ENCODE measurements around the gene GJB6. TPM values are rescaled to one million over a fixed set of nuclear protein-coding genes. Genes with fewer than 3 reads are reported as not detected.

Gene GJB6
- total RNA-seq, 1 donor from 2014 or later: not detected

DNA sequence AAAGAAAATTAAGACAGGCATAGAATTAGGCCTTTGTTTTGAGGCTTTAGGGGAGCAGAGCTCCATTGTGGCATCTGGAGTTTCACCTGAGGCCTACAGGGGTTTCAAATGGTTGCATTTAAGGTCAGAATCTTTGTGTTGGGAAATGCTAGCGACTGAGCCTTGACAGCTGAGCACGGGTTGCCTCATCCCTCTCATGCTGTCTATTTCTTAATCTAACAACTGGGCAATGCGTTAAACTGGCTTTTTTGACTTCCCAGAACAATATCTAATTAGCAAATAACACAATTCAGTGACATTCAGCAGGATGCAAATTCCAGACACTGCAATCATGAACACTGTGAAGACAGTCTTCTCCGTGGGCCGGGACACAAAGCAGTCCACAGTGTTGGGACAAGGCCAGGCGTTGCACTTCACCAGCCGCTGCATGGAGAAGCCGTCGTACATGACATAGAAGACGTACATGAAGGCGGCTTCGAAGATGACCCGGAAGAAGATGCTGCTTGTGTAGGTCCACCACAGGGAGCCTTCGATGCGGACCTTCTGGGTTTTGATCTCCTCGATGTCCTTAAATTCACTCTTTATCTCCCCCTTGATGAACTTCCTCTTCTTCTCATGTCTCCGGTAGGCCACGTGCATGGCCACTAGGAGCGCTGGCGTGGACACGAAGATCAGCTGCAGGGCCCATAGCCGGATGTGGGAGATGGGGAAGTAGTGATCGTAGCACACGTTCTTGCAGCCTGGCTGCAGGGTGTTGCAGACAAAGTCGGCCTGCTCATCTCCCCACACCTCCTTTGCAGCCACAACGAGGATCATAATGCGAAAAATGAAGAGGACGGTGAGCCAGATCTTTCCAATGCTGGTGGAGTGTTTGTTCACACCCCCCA, 43.2 kb downstream of the GJB6 start:
- DNase-seq (ENCODE audit: low read depth): no peak
- TF ChIP-seq, protein P1, sequence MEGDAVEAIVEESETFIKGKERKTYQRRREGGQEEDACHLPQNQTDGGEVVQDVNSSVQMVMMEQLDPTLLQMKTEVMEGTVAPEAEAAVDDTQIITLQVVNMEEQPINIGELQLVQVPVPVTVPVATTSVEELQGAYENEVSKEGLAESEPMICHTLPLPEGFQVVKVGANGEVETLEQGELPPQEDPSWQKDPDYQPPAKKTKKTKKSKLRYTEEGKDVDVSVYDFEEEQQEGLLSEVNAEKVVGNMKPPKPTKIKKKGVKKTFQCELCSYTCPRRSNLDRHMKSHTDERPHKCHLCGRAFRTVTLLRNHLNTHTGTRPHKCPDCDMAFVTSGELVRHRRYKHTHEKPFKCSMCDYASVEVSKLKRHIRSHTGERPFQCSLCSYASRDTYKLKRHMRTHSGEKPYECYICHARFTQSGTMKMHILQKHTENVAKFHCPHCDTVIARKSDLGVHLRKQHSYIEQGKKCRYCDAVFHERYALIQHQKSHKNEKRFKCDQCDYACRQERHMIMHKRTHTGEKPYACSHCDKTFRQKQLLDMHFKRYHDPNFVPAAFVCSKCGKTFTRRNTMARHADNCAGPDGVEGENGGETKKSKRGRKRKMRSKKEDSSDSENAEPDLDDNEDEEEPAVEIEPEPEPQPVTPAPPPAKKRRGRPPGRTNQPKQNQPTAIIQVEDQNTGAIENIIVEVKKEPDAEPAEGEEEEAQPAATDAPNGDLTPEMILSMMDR (conservative IDR thresholded peaks at IDR 0.05; ENCODE audit: low read depth, low read length): no peak
- no peak overlapping the region for H3K4me3 ChIP-seq (ENCODE audit: low read depth, low read length)

DNA sequence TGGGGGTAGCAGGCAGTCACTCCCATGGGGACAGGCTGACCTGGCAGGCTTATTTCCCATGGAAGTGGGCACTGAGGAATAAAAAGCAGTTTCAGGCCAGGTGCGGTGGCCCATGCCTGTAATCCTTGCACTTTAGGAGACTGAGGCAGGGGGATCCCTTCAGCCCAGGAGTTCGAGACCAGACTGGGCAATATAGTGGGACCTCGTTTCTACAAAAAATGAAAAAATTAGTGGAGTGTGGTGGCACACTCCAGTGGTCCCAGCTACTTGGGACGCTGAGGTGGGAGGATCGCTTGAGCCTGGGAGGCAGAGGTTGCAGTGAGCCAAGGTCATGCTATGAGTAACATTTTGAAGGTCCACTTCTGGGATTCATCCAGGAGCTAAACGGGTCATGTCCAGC, 45.3 kb downstream of the GJB6 start:
- H3K4me3 ChIP-seq (ENCODE audit: low read depth, low read length): no peak overlapping the region
- no peak for DNase-seq (ENCODE audit: low read depth)
- TF ChIP-seq, protein P1 (conservative IDR thresholded peaks at IDR 0.05; ENCODE audit: low read depth, low read length): no peak

DNA sequence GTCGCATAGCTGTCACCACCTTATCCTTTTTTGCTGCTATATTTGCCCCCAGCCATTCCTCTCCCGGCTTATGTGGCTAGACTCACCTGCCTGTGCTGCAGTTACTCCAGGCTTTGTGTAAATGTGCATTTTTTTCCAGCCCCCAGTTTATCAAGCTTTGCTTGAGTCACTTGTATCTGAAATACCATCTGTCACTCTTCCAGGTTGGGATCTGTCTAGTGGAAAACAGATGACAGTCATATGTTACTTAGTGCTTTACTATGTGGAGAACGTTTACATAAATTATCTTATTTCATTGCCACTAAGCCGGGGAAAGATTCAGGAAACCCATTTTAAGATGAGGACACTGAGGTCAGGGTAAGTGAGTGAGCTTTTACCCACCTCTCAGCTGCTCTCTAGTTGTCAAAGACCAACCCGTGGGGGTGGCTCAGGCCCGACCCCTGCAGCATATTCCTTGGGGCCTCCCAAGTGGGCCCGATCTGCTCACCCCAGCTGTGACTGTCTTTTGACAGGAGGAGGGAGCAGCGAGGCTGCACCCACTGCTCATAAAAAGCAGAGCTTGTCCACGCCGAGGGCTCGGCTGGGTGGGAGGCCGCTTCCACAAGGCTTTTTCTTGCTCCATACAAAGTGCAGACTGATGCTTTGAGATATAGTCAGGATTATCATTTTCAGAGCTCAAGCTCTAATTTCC, 46.6 kb downstream of the GJB6 start:
- DNase-seq (ENCODE audit: low read depth): no peak
- TF ChIP-seq, protein P1 (conservative IDR thresholded peaks at IDR 0.05; ENCODE audit: low read depth, low read length): no peak
- no peak overlapping the region for H3K4me3 ChIP-seq (ENCODE audit: low read depth, low read length)

DNA sequence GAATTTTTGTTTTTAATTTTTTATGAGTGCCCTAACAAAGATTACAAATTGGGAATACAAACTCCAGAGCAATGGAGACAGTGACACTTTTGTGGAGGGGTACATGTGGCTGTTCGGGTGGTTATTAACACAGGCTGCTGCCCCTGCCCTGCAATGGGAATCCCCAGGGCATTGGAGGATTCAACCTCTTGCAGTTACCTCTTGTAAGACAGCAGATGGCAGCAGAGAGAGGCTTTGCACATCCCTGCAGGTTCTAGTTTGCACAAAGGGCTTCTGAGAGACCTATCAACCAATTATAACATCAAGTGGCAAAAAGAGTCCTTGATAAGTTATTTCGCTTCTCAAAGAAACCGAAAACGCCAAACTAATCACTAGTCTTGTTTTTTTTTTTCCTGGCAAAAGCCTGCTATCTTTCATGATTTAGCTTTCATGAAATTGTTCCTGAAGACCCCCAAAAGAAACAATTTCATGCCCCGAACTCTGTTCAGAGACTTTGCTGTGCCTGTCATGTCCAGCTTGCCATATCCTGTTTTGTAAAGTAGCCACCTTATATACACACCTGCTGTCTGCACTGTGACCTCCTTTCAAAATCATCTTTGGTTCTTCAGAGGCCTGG, 49.8 kb downstream of the GJB6 start:
- TF ChIP-seq, protein P1 (conservative IDR thresholded peaks at IDR 0.05; ENCODE audit: low read depth, low read length): peak; percentile 94
- H3K4me3 ChIP-seq (ENCODE audit: low read depth, low read length): no peak overlapping the region
- no peak for DNase-seq (ENCODE audit: low read depth)

DNA sequence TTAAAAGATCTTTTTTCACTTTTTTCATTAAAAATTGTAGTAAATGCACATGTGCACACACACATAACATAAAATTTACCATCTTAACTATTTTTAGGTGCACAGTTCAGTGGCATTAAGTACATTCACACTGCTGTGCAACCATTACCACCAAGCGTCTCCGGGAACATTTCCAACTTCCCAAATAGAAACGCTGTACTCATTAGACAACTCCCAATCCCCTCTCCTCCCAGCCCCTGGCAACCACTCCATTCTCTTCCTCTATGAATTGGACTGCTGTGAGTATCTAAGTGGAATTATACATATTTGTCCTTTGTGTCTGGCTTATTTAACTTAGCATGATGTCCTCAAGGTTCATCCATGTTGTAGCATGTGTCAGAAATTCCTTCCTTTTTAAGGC, 50.9 kb downstream of the GJB6 start:
- H3K4me3 ChIP-seq (ENCODE audit: low read depth, low read length): no peak overlapping the region
- TF ChIP-seq, protein P1 (conservative IDR thresholded peaks at IDR 0.05; ENCODE audit: low read depth, low read length): no peak
- DNase-seq (ENCODE audit: low read depth): no peak

DNA sequence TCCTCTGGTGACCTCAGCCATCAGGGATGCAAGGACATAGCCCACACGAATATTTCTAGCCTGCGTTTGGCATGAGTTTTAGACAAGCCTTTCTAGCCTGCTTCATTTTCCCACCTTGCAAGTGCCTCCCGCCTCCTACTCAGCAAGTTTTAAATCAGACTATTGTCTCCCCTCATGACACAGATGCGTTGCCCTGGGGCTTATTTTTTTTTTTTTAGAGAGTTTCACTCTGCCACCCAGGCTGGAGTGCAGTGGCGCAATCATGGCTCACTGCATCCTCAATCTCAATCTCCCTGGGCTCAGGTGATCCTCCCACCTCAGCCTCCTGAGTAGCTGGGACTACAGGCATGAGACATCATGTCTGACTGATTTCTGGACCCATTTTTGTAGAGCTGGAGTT, 54.0 kb downstream of the GJB6 start:
- TF ChIP-seq, protein P1 (conservative IDR thresholded peaks at IDR 0.05; ENCODE audit: low read depth, low read length): no peak
- DNase-seq (ENCODE audit: low read depth): no peak

More for the DNA sequence above, 54.0 kb downstream of the GJB6 start:
- H3K4me3 ChIP-seq (ENCODE audit: low read depth, low read length): no peak overlapping the region

Data from epithelial cell of proximal tubule (primary cell).